Endothelial cell of umbilical vein (primary cell): ENCODE results near the gene WNT7B. TPM values are rescaled to one million over a fixed set of nuclear protein-coding genes. Genes with fewer than 3 reads are reported as not detected.

Source experiments
- BruUV-seq: library from RNA; stranded (reverse); fragments of 400-500 nt; replicated peaks from 2 replicates; lab custom pipeline; 2021; lab: Mats Ljungman, UMichigan
- CTCF ChIA-PET: fragments of 300-600, 350-600 bp; sonication (Branson Sonifier 250); formaldehyde crosslinking; loops from one replicate; lab custom pipeline; 2021; ENCODE audit warnings: antibody characterized with exemption, inconsistent platforms; lab: Charles Lee
- POLR2A ChIA-PET: fragments of 300-600, 350-600 bp; sonication (Branson Sonifier 250); formaldehyde crosslinking; loops from one replicate; lab custom pipeline; 2021; ENCODE audit warnings: antibody characterized with exemption, inconsistent platforms; lab: Charles Lee
- DNase-seq: peaks from one replicate; pipeline ENCODE4 v3.0.0-alpha.2; 2011; ENCODE audit warnings: low read depth, low spot score
- FAIRE-seq: peaks from 2 replicates; lab custom pipeline; 2011; peaks lifted over from hg19 to GRCh38; lab: Jason Lieb, UNC
- H2AFZ ChIP-seq: 2 replicates; pipeline ENCODE4 v1.6.0; 2012; ENCODE audit warnings: low read depth, low read length, control low read depth, inconsistent platforms
- H3K27ac ChIP-seq: 2 replicates; pipeline ENCODE4 v1.5.1; 2011; ENCODE audit warnings: low read depth, mild to moderate bottlenecking, control low read depth, low read length, moderate library complexity; ENCODE audit not compliant: insufficient read depth
- H3K27me3 ChIP-seq, 2 experiments: 2 replicates each; pipeline versions ENCODE4 v1.6.0 to v1.6.1; 2011; ENCODE audit warnings: low read length in 2 of 2, mixed read lengths in 1 of 2; ENCODE audit not compliant: control insufficient read depth in 2 of 2, insufficient read depth in 2 of 2
- H3K36me3 ChIP-seq, 2 experiments: 2 replicates in 1 of 2; 3 replicates in 1 of 2; pipeline ENCODE4 v1.5.1; 2011; ENCODE audit warnings: low read length in 2 of 2, mild to moderate bottlenecking in 1 of 2, moderate library complexity in 1 of 2; ENCODE audit not compliant: control insufficient read depth in 2 of 2, insufficient read depth in 2 of 2; ENCODE audit errors: extremely low read depth in 1 of 2
- H3K4me1 ChIP-seq: 3 replicates; pipeline ENCODE4 v1.5.1; 2011; ENCODE audit warnings: mild to moderate bottlenecking, low read length; ENCODE audit not compliant: control insufficient read depth, insufficient read depth; ENCODE audit errors: extremely low read depth
- H3K4me2 ChIP-seq: 2 replicates; pipeline ENCODE4 v1.6.1; 2011; ENCODE audit warnings: low read length, control low read depth, mixed read lengths; ENCODE audit not compliant: insufficient read depth
- H3K4me3 ChIP-seq, 3 experiments: fragments of 200-600 bp in 1 of 3; sonication (generic), shearing (Covaris generic) in 1 of 3; replicated peaks in 1 of 3; 2 replicates each; pipeline ENCODE4 v1.5.1; 2011 to 2016; ENCODE audit warnings: control low read depth in 3 of 3, low read length in 3 of 3, mild to moderate bottlenecking in 2 of 3, inconsistent platforms in 1 of 3, low read depth in 1 of 3, moderate library complexity in 1 of 3; ENCODE audit not compliant: insufficient read depth in 1 of 3
- H3K79me2 ChIP-seq: 2 replicates; pipeline ENCODE4 v1.6.0; 2012; ENCODE audit warnings: low read length, inconsistent platforms; ENCODE audit not compliant: control insufficient read depth, insufficient read depth
- H3K9ac ChIP-seq: replicated peaks from 2 replicates; pipeline ENCODE3; 2011; ENCODE audit warnings: low read length, control low read depth; ENCODE audit not compliant: insufficient read depth; ENCODE audit errors: extremely low read depth
- H3K9me1 ChIP-seq: replicated peaks from 3 replicates; pipeline ENCODE4 v1.6.0; 2011; ENCODE audit warnings: mild to moderate bottlenecking, low read length; ENCODE audit not compliant: control insufficient read depth, insufficient read depth; ENCODE audit errors: extremely low read depth
- H3K9me3 ChIP-seq: replicated peaks from 2 replicates; pipeline ENCODE4 v1.5.1; 2012; ENCODE audit warnings: low read length, inconsistent platforms; ENCODE audit not compliant: control insufficient read depth, insufficient read depth
- H4K20me1 ChIP-seq: replicated peaks from 2 replicates; pipeline ENCODE3; 2011; ENCODE audit warnings: mild to moderate bottlenecking, low read length; ENCODE audit not compliant: control insufficient read depth, insufficient read depth; ENCODE audit errors: extremely low read depth
- EZH2 ChIP-seq: IDR thresholded peaks from 2 replicates; pipeline ENCODE4 v1.6.1; 2012; ENCODE audit warnings: borderline replicate concordance, low read depth, mild to moderate bottlenecking, moderate library complexity, low read length, inconsistent platforms; ENCODE audit not compliant: severe bottlenecking
- FOS ChIP-seq: IDR thresholded peaks from 2 replicates; pipeline ENCODE4 v1.6.1; 2011; ENCODE audit warnings: mild to moderate bottlenecking, low read length, moderate library complexity, borderline replicate concordance; ENCODE audit not compliant: insufficient read depth
- GATA2 ChIP-seq: IDR thresholded peaks from 2 replicates; pipeline ENCODE4 v1.7.0; 2011; ENCODE audit warnings: low read depth, mild to moderate bottlenecking, moderate library complexity, mixed read lengths, low read length; ENCODE audit not compliant: insufficient read length, insufficient read depth
- JUN ChIP-seq: IDR thresholded peaks from 2 replicates; pipeline ENCODE4 v1.6.1; 2011; ENCODE audit warnings: borderline replicate concordance, low read depth; ENCODE audit not compliant: insufficient read length, insufficient read depth
- MYC ChIP-seq: IDR thresholded peaks from one replicate; pipeline ENCODE4 v1.6.1; 2011; ENCODE audit warnings: mild to moderate bottlenecking, low read depth, low read length
- POLR2A ChIP-seq: IDR thresholded peaks from 2 replicates; pipeline ENCODE4 v1.6.1; 2012; ENCODE audit warnings: low read depth, mild to moderate bottlenecking, control low read depth, low read length
- POLR2AphosphoS5 ChIP-seq: IDR thresholded peaks from 2 replicates; pipeline ENCODE4 v1.6.1; 2012; ENCODE audit warnings: low read depth, mild to moderate bottlenecking, control low read depth, low read length, moderate library complexity; ENCODE audit not compliant: insufficient read depth
- dilution Hi-C: fragments of 300-500 bp; cut with MboI; formaldehyde crosslinking; loops from one replicate; pipeline ENCODE4 v1.15.0; 2019; ENCODE audit warnings: low sequenced_read_pairs; ENCODE audit not compliant: extremely low pct_ligation_motif_present
- intact Hi-C: fragments of 100-400 bp; cut with micrococcal nuclease; formaldehyde crosslinking; loops from one replicate; pipeline ENCODE4 v1.10.0; 2022
- polyA plus RNA-seq, 4 experiments: library from polyadenylated mRNA; depleted of rRNA in 3 of 4; stranded (reverse) in 3 of 4; unstranded in 1 of 4; fragments of >200 nt; gene quantifications; 2 replicates each; pipeline versions ENCODE4 v1.2.1 to v1.2.3, GENCODE V29; 2011 to 2012; ENCODE audit warnings: missing spikeins in 1 of 4
- total RNA-seq: library from RNA; stranded (reverse); gene quantifications from 2 replicates; pipeline ENCODE4 v1.2.3, GENCODE V29; 2021
- TF ChIP-seq, protein P1 (sequence below): IDR thresholded peaks from 2 replicates; pipeline ENCODE4 v1.6.1; 2011; ENCODE audit not compliant: insufficient read depth, insufficient read length
- TF ChIP-seq, protein P2 (sequence below), 2 donors: IDR thresholded peaks; 1 replicate in 1 of 2; 2 replicates in 1 of 2; pipeline ENCODE4 v1.5.1; 2011; ENCODE audit warnings: low read length in 2 of 2, mild to moderate bottlenecking in 2 of 2, moderate library complexity in 2 of 2, control low read depth in 1 of 2, inconsistent platforms in 1 of 2, low read depth in 1 of 2; ENCODE audit not compliant: insufficient read depth in 1 of 2; ENCODE audit errors: extremely low read depth in 1 of 2

WNT7B gene
- total and polyA plus RNA-seq, 2 donors (not counting 3 experiments of a cell fraction or from before 2014, with no cell fraction given) = not detected

DNA sequence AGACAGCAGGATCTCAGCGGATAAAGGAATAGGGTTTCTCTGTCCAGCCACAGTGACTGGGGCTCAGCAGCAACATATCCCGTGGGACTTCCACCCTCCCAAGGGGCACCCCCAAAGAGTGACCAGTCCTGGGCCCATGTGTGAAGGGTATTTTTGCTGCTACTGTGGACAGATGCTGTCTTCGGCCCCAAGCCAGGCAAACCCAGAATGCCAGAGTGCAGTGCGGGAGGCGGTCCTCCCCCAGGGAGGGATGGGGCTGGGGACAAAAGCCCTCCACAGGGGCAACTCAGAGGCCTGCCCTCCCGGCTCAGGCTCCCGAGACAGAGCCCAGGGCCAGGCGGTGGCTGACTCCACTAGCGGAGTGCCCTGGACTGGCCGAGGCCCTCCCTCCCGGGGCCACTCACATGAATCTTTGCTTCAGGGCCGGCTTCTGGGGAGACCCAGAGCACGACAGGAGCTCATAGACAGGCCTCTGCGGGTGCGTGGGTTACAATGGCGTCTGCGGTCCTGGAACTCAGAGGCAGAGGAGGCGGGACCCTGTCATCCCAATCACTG, 34.7 kb upstream of the WNT7B start:
- no peak overlapping the region for H3K27ac ChIP-seq

GRCh38 chr22:46010951-46011626, 34.1 kb upstream of the WNT7B start:
- BruUV-seq = no TSS peak
- dilution Hi-C loops (no loop called here), intact Hi-C loops (no loop called here)
- Histone ChIP-seq H3K4me3 (no peak overlapping the region), H3K79me2 (no peaks in the 10 kb centered on the region), H2AFZ (no peak overlapping the region), H4K20me1 (no peaks in the 10 kb centered on the region), H3K27ac (no peak overlapping the region), H3K9ac (no peak overlapping the region), H3K27me3 (no peaks in the 10 kb centered on the region), H3K4me1 (peaks cover 31% of the 10 kb centered on the region), H3K9me3 (no peaks in the 10 kb centered on the region), H3K36me3 (no peaks in the 10 kb centered on the region), H3K9me1 (no peaks in the 10 kb centered on the region), H3K4me2 (no peak overlapping the region)
- no peak for FAIRE-seq
- DNase-seq = no peak
- ChIA-PET POLR2A (no interaction called here), CTCF (no interaction called here)
- TF ChIP-seq MYC (no peak), EZH2 (no peak), GATA2 (no peak), POLR2AphosphoS5 (no peak), POLR2A (no peak), JUN (no peak), FOS (no peak)
- TF ChIP-seq, protein P1, sequence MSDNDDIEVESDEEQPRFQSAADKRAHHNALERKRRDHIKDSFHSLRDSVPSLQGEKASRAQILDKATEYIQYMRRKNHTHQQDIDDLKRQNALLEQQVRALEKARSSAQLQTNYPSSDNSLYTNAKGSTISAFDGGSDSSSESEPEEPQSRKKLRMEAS = no peak
- TF ChIP-seq, protein P2, sequence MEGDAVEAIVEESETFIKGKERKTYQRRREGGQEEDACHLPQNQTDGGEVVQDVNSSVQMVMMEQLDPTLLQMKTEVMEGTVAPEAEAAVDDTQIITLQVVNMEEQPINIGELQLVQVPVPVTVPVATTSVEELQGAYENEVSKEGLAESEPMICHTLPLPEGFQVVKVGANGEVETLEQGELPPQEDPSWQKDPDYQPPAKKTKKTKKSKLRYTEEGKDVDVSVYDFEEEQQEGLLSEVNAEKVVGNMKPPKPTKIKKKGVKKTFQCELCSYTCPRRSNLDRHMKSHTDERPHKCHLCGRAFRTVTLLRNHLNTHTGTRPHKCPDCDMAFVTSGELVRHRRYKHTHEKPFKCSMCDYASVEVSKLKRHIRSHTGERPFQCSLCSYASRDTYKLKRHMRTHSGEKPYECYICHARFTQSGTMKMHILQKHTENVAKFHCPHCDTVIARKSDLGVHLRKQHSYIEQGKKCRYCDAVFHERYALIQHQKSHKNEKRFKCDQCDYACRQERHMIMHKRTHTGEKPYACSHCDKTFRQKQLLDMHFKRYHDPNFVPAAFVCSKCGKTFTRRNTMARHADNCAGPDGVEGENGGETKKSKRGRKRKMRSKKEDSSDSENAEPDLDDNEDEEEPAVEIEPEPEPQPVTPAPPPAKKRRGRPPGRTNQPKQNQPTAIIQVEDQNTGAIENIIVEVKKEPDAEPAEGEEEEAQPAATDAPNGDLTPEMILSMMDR (IDR thresholded peaks at IDR 0.05; ENCODE audit: extremely low read depth in 1 of 2, insufficient read depth in 1 of 2, low read depth in 1 of 2, low read length in 2 of 2) = no peak

More for the DNA sequence above, 34.7 kb upstream of the WNT7B start:
- no peak for FAIRE-seq
- H3K79me2 ChIP-seq = no peaks in the 10 kb centered on the region
- H3K27me3 ChIP-seq = no peaks in the 10 kb centered on the region
- H3K9ac ChIP-seq = no peak overlapping the region
- no peak overlapping the region for H3K4me2 ChIP-seq
- peaks cover 24% of the 10 kb centered on the region for H3K4me1 ChIP-seq
- ChIA-PET CTCF (interaction anchor here (1.9 to 3.1 kb wide), 3 partner anchors 15 to 105 kb away, joined by 11 to 29 read pairs (median 11); no protein-coding TSS in a partner anchor), POLR2A (interaction anchor here (1.3 kb wide), 1 partner anchor 15 kb away, joined by 3 read pairs; no protein-coding TSS in a partner anchor)
- DNase-seq = no peak
- H4K20me1 ChIP-seq = no peaks in the 10 kb centered on the region
- H3K36me3 ChIP-seq = no peaks in the 10 kb centered on the region
- dilution Hi-C loops (no loop called here), intact Hi-C loops (loop anchor here (2.0 kb wide), 1 partner anchor 15 kb away; no protein-coding TSS in a partner anchor)
- TF ChIP-seq FOS (no peak), MYC (no peak)
- no peak overlapping the region for H3K4me3 ChIP-seq
- H3K9me3 ChIP-seq = no peaks in the 10 kb centered on the region
- no peaks in the 10 kb centered on the region for H3K9me1 ChIP-seq
- BruUV-seq = no TSS peak
- no peak overlapping the region for H2AFZ ChIP-seq
